ENCODE measurements around the gene SYN1.
"Not testable (repeated sequence)": the region's sequence is repeated elsewhere in the genome, so short reads cannot be mapped to it uniquely, and the experiment has no call there.

SYN1 gene

DNA sequence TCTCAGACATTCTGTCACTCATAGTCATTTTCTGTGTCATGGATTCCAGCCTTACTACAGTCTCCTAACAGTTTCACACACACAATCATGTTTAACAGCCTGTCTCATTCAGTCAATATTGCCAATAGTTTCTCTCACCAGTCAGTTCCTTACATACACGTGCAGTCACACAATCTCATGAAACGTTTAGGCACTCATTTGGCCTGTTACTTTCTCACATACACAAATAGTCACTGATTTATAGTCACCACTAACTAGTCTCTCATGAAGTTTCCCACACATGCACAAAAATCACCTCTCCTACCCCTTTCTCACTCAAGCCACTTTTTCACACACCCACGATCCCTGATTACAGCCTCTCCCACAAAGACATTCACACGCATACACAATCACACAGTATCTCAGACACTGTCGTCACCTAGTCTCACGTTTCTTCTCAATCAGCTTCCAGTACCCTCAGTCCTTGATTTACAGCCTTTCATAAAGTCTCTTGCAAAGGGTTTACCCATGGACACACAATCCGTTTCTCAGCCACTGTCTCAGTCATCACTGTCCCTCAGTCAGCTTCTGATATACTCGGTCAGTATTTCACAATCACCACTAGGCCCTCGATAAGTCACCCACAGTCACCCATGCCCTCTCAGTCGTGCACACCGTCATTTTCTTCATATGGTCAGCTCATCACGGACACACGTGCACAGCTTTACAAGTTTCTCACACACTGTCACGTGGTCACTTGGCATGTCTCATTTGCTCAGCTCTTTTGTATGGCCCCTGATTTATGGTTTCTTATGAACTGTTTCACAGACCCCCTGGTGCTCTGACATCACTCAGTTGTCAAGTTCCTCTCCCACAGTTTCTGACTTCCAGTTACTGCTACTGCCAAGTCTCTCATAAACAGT, 14.3 kb upstream of the SYN1 start:
- DNase-seq: no peak

DNA sequence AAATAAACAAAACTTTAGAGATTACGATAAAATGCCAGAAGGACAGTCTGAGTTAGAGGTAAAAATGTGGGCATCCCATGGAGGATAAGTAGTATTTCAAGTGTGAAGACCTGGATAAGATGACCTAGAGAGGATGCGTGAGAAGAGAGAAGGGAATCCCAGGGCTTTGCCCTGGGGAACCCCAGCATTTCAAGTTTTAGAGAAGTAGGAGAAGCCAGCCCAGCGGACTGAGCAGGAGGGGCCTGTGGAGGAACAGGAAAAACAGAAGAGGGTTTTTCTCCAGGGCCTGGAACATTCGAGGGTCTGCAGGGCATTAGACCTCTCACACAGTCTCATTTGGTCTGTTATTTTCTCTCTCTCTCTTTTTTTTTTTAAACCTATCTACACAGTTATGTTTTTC, 13.0 kb upstream of the SYN1 start:
- no peak for DNase-seq

GRCh38 chrX:47631676-47632075, 12.0 kb upstream of the SYN1 start:
- DNase-seq: no peak

DNA sequence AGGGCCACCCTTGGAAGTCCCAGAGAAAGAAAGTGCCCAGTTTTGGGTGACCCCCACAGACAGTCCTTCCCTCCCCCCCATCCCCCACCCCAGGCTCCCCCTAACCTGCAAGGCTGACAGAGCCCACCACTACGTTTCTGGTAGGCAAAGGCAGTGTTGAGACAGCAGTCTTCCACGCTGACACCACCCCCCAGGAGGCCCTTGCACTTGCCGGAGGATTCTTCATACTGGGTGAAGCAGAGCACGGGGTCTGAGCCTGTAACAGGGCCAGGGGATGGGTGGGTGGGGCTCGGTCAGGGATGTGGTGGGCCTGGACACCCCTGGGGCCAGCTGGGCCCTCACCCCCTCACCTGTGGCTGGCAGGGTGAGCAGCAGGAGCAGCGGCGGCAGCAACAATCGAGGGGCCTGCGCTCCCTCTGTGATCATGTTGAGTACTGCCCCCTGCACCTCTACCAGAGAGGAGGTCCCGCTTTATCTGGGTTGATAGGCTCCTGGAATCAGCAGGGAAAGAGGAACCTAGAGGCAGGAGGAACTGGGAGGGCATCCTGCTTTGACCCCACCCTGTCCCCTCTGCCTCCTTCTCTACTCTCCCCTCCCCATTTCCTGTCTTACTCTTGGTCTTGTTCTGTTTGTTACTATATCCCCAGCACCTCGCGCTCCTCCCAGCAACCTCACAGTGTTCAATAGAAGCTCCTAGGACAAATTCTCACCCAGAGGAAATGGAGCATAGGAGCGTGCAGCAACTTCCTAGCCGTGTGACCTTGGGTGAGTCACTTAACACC, 10.0 kb upstream of the SYN1 start, which contains the start of gene CFP:
CFP (minus strand) TSS at position 512 of the 782 bp plus-strand sequence; CDS start at position 426, 86 bp downstream.
- DNase-seq: no peak

DNA sequence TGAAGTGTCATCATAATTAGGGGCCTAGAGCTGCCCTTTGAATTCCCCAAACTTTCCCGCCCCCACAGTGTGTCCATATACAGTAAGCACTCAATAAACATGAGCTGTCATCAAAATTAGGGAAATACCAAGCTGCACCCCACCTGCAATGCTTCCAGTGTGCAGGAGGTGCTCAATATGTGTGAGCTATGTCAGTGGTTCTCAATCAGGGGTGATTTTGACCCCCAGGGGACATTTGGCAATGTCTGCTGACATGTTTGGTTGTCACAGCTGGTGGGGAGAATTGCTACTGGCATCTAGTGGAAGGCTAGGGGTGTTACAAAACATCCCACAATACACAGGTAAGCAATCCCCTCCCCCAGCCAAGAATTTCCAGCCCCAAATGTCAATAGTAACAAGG, 9.3 kb upstream of the SYN1 start:
- no peak for DNase-seq

DNA sequence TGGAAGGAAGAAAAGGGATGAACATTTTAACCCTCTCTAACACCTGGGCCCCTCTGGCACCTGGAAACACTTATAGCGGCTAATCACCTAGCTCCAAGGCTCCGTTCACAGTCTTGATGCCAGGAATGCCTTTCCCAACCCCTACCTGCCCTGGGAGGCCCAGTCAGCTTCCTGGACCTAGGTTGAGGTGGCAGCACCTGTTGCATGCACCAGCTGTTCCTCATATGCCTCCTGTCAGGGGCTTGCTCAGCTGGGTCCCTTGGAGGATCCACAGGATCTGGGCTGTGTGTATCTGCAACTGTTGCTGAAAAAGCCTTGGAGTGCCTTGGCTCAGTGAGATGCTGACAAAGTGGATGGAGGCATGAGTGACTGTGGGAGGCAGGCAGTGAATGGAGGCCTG, 5.7 kb upstream of the SYN1 start:
- no peak for DNase-seq

DNA sequence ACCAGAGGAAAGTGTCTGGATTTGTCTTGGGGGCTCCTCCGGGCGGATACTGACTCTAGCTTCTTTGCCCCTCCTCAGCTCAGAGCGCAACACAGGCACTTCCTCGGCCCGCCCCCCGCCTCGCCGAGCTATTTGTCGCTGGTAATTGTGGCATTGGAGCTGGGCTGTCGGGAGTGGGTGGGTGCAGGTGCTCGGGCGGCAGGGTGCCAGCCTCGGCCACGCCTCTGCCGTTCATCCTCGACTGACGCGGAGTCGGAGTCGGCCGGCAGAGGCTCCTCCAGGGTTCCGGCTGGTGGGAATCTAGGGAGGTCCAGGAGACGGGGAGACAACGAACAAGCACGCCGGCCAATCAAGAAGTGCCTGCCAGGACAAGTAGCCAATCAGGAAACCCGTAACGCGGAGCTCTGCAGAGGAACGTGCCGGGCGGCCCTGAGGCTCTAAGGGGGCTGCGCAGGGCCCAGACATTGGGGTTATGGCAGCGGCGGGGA, 3.9 kb upstream of the SYN1 start:
- peak; percentile 86 to 93 for DNase-seq

GRCh38 chrX:47621851-47622250, 2.2 kb upstream of the SYN1 start:
- no peak for DNase-seq

DNA sequence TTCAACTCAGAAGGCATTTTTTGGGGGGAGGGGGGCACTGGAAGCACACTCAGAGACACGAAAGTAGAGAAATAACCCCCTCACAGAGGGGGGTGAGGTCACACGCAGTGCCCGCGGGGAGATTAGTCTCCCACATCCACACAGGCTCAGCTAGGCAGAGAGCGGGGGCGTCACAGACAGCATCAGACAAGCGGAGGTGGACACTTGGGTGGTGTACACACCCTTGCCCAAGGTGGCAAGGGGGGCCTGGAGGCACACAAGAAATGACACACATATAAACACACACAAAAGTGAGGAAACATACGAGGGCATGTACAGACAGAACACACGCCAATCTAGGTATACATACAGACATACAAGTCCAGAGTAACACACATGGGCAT, 637 bp upstream of the SYN1 start:
- no peak for DNase-seq

DNA sequence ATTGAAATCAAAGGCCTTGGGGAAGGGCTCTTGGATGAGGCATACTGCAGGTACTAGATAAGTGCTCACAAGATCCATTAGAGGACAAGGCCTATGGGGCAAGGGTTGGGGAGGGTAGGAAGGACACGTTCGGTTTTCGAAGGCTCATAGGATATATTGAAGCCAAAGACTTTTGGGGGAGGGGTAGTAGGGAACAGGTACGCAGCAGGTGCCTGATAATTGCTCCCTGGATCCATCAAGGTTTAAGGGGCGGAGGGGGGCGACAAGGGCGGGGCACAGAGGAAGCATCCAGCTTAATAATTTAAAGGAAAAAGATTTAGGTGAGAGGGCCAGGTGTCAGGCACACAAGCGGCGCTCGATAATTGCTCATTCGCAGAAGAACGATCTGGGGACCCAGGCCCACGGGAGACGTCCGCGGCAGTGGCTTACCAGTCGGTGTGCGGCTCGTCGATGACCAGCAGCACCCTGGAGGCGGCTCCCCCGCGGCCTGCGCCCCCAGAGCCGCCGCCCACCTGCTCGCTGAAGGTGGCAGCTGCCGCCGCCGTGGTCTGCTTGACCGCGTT, 653 bp downstream of the SYN1 start:
- no peak for DNase-seq

DNA sequence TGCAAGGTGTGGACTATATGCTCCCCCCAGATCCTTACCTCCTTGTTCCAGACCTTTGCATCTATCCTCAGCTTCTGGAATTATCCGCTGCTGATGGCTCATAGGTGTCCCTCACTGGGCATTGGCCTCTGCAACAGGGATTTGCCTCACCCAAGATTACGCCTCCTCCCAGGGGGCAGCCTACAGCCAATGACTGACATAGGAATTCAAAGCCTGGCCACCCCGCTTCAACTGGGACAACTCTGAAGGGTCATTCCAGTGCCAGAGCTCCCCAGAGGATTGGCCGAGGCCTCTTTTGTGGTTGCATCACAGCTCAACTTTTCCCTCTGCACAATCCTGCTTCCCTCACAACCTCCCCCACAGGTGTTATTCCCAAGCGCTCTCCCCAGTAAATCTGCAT, 5.0 kb downstream of the SYN1 start:
- no peak for DNase-seq

- no peak for DNase-seq
Observed at GRCh38 chrX:47613082-47613481, 6.6 kb downstream of the SYN1 start.

- no peak for DNase-seq
Observed at GRCh38 chrX:47612418-47612817, 7.2 kb downstream of the SYN1 start.

GRCh38 chrX:47611926-47612325, 7.7 kb downstream of the SYN1 start:
- DNase-seq: no peak

DNA sequence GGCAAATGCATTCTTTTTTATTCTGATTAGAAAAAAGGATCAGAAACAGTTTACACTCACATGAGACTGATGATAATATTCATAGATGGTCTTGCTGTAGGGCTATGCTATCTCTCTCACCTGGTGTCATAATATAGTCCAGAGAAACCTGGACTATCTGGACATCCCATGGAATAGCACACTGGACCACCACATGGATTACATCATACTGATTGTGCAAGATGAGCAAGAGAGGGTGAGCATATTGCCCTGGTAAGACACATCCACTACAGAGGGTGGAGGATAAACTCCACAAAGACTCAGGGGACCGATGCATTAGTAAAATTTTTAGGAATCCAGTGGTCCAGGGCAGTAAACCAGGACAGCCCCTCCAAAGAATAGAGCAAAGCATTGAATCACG, 8.2 kb downstream of the SYN1 start:
- no peak for DNase-seq

DNA sequence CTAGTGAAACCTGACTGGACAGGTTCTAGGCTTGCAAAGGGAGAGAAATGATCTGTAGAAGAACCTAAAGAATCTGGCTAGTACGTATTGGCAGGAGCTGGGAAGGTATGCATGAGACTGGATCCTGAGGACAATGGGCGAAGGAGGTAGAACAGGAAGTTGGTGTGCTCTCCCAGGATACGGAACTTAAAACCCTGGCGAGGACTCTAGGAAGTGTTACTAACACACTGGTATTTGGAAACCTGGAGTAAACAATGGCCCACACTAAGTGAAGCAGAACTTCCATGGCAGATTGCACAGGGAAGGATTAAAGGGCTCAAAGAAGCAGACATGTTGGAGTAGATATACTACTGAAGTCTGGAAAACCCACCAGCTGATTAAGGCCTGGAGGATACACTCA, 9.1 kb downstream of the SYN1 start:
- DNase-seq: no peak

DNA sequence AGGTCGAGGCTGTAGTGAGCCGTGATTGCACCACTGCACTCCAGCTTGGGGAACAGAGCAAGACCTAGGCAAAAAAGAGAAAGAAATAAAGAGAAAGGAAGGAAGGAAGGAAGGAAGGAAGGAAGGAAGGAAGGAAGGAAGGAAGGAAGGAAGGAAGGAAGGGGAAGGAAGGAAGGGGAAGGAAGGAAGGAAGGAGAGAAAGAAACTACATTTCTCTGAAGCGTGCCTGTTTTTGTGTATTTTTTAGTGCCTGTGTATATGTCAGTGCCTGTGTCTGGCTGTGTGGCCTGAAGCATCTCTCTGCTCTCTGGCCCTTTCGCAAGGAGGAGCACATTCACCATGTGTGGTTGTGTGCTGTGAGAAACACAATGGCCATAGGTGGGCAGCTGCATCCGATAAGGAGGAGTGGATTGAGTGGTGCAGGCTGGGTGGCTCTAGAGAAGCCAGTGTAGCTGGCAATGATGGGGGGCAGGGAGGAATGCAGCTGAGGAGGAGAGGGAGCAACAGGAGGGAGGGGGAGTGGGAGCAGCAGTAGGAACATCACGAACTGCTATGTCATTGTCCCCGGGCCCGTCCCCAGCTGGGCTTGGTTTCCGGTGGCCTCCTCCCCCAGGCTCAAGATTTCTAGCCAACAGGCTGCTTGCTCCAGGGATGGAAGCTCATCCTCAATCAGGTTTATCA, 11.4 kb downstream of the SYN1 start:
- no peak for DNase-seq

DNA sequence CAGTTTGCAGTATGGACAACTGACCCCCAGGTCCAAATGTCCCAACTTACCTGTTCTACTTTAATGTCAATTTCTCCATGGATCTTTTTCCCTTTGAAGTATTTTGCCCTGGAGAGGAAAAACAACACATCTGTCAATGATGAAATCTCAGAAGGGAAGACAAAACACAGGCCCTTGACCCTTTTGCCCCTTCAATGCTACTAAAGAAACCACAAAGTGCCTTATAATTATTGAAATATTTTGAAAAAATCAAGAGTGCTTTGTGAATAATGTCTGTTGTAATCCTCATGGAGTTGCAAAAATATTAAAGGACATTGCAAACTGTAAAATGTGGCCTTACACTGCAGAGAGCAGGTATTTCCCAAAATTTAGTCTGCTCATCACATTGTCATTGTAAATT, 12.6 kb downstream of the SYN1 start:
- DNase-seq: no peak

- no peak for DNase-seq
Observed at GRCh38 chrX:47605024-47605423, 14.6 kb downstream of the SYN1 start.

DNA sequence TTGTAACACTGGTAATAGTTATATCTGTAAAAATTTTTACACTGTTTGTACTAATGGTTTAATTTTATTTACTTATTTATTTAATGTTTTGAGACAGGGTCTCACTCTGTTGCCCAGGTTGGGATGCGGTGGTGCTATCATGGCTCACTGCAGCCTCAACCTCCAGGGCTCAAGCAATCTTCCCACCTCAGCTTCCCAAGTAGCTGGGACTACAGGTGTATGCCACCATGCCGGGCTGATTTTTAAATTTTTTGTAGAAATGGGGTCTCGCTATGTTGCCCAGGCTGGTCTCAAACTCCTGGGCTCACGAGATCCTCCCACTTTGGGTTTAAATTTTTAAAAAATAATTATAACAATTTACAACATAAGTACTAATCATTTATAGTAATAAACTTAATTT, 16.5 kb downstream of the SYN1 start:
- DNase-seq: not testable (repeated sequence)

DNA sequence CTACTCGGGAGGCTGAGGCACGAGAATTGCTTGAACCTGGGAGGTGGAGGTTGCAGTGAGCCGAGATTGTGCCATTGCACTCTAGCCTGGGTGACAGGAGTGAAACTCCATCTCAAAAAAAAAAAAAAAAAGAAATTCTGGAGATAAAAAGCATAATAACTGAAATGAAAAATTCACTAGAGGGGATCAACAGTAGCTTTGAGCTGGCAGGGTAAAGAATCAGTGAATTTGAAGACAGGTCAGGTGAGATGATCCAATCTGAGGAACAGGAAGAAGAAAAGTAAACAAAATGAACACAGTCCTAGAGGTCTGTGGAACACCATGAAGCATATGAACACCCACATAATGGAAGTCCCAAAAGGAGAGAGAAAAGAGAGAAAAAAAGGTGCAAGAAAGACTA, 22.4 kb downstream of the SYN1 start:
- DNase-seq: no peak

DNA sequence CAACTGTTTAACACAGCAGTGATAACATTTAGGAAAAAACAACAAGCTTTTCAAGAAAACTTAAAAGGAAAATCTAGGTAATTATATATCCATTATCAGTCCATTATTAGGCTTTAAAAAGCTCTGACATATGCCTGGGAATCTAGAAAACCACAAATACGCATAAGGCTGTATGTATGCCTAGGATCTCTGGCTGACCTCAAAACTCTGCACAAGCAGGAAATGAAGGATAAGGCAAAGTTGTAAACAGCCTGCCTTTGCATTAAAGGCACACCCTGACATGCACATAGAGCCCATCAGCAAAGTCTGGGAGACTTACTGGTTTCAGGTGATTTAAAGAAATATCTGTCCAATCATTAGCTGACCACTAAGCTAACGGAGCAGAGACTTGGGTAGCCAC, 23.4 kb downstream of the SYN1 start:
- DNase-seq: no peak

- DNase-seq: no peak
Observed at GRCh38 chrX:47595716-47596251, 23.9 kb downstream of the SYN1 start.
